ENCODE data around the gene NEK1.
A peak's percentile ranks its signal among the peaks of the same experiment; 100 is the strongest.

NEK1 gene, protein sequence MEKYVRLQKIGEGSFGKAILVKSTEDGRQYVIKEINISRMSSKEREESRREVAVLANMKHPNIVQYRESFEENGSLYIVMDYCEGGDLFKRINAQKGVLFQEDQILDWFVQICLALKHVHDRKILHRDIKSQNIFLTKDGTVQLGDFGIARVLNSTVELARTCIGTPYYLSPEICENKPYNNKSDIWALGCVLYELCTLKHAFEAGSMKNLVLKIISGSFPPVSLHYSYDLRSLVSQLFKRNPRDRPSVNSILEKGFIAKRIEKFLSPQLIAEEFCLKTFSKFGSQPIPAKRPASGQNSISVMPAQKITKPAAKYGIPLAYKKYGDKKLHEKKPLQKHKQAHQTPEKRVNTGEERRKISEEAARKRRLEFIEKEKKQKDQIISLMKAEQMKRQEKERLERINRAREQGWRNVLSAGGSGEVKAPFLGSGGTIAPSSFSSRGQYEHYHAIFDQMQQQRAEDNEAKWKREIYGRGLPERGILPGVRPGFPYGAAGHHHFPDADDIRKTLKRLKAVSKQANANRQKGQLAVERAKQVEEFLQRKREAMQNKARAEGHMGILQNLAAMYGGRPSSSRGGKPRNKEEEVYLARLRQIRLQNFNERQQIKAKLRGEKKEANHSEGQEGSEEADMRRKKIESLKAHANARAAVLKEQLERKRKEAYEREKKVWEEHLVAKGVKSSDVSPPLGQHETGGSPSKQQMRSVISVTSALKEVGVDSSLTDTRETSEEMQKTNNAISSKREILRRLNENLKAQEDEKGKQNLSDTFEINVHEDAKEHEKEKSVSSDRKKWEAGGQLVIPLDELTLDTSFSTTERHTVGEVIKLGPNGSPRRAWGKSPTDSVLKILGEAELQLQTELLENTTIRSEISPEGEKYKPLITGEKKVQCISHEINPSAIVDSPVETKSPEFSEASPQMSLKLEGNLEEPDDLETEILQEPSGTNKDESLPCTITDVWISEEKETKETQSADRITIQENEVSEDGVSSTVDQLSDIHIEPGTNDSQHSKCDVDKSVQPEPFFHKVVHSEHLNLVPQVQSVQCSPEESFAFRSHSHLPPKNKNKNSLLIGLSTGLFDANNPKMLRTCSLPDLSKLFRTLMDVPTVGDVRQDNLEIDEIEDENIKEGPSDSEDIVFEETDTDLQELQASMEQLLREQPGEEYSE (N-terminal part only)

DNA sequence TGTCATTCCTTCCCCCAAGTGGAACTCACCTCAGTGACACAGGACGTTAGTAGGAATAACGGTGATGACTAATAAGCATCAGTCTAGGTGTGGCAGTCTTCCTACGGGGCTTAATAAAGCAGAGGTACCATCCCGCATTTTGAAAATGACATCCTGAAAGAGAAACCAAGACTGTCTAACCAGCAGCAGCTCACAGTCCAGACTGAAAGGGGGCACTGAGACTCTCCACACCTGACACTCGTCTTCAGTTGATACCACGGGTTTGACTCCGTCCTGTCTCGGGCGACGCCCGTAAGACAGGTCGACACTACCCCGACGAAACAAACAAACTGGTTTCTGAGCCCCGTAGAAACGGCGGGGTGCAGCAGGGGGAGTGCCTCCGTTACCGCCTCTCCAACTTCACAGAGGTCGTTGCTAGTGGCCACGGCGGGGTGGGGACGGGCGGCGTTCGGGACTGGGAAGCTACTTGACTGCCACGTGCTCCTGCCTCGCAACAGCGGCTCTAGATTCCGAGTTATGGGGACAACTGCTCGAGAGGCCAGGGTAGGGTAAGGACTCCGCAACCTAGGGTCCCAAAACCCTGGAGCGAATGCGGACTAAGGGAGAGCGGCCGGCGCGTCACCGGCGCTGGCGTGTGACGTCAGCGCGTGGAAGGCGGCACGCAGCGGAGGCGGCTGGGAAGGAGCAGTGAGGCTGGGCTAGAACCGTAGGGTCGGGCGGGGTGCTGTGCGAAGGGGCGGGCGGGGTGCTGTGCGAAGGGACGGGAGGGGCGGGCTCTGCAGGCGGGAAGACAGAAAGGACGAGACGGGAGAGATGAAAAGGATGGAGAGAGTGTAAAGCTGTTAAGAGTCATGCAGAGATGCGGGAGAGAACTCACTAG lies at the start of gene NEK1:
TSS of gene NEK1 (minus strand) at position 593 of the 880 bp plus-strand sequence. CDS start 9,953 bp downstream, outside the sequence.
- peak; percentile 93 for DNase-seq

DNA sequence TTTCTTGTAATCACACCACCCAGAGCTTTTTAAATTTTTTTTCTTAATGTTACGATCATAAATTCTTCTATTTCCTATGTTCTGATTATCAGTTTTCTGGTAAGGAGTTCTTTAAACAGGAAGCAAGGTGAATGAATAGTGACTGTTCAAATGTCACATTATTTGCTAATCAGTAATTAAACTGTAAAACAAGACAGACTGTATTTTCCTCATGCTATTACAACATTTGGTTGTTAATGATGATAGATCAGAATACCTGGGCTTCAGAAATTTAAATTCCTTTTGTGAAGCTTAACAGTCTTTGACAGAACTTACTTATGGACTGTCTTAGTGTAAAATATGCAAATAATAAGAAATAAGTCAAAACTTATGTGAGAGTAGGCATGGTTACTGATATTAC lies 49.4 kb upstream of the NEK1 start:
- no peak for DNase-seq

DNA sequence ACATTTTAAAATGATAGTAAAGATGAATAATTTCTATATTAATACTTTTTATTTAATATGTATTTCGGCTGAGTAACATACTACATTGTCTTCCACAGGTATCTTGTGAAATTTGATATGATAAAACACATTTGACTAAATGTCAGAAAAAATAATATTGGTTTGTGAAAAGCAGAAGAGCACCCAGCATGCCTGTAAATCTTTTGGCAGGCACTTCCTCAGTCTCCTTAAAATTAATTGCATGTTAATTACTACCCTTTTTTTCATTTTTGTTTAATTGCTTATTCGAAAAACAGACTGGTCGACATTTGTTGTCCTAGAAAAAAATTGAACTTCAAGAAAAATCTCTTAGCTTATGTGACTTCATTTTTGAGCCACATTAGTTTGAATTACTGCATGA lies 48.5 kb upstream of the NEK1 start:
- no peak for DNase-seq

DNA sequence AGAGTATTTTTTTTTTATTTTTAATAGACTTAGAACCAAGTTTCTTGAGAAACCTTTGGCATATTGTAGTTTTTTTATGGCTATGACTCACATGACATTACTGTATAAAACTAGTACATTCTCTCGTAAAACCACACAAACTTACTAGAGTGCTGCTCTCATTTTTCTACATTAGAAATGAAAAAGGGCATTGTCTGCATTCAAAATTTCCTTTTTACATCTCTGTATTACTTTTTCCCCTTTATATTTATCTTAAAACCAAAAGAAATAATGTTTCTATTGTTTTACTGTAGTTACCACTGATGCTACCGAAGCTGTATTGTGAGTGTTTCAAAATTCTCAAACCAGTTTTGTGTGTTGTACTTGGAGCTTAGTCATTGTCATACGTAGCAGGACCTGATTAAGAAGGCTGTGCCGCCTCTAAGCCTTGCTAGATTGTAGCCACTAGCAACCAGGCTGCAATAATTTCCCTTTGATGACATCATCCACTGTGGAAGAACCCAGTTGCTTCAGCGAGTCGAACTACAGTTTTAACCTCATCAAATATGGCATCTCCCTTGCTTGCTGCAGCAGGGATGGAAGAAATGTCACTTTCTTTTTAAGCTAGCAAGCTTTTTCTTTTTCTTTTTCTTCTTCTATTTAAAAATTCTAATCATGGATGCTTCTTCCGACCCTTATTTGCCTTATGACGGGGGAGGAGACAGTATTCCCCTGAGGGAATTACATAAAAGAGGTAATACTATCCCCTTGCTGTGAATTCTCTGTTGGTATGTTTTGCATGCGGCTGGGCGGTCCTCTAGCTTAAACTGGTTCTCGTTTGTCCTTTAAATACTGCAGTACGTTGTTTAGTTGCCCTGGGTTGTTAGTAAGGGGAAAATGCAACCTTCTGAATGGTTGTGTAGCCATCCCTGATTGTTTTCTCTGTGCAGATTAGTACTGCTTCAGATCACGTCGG lies 47.6 kb upstream of the NEK1 start:
- DNase-seq: peak; percentile 74

DNA sequence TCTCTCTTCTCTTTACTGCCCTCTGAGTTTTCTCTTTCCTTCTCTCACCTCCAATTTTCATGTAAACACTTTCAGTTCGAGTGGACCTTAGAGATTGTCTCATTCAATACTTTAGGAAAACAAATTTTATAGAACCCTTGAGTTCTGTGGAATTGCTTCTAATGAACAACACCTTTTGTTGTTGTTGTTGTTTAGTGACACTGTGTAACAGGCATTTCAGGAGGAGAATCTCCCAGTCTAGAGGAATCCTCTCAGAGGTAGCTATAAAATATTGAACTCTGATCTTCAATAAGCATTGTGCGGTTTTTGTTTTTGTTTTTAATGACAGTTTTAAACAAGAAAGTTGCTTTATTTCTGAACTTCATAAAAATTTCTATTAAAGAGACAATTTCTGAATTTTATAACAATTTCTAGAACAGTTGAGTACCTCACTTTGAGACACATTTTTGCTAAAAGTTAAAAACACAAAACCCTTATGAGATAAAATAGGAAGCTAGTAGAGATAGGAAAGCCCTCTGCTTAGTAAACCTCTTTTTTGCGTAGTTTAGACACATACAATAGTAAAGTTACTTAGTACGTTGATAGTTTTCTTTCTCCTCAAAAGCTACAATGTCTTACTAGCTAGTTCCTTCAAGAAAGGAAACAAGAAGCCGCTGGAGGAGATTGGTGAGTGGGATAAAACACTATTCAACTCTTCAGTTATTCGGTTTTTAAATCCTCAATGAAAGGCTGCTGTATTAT lies 46.8 kb upstream of the NEK1 start:
- DNase-seq: no peak

DNA sequence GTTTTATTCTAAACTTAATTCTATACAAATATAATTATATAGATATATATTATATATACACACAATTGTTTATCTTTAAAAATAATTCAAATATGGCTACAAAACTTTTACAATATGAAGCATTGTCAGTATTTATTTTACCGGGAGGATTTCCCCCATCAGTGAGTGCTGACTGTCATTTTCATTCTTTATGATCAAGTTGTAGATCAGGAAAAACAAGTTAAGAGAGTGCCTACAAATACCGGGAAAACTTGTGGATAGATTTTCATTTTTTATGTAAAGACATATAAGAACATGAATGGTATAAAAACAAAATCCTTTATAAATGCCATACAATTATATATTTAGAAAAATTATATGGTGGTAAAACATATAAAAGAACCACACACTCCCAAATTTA lies 45.8 kb upstream of the NEK1 start:
- DNase-seq: no peak

DNA sequence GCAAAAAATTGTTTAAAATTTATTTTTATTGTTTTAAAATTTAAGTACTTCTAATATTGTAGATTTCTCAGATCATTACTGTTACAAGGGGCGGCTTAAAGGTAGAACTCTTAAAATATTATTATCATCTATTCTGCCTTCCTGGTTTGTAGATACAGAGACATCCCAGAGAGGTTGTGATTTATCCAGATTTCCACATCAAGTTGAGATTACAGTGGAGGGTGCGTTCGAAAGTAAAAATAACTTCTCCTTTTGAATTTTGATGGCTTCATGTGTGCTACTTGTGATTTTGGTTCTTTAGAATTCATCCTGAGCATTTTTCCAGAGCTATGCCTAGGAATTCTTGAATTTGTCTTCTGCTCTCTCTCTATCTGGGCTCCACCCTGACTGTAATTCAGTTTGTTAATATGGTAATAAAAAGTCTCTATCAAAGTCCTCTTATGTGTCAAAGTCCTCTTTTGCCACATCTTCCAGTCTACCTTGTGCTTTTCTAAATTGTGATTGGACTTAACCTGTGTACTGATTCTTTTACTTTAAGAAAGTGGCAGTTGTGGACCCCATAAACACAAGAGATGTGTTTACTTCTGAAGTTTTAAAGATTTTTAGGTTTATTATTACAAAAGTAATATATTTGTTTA lies 45.2 kb upstream of the NEK1 start:
- DNase-seq: no peak

DNA sequence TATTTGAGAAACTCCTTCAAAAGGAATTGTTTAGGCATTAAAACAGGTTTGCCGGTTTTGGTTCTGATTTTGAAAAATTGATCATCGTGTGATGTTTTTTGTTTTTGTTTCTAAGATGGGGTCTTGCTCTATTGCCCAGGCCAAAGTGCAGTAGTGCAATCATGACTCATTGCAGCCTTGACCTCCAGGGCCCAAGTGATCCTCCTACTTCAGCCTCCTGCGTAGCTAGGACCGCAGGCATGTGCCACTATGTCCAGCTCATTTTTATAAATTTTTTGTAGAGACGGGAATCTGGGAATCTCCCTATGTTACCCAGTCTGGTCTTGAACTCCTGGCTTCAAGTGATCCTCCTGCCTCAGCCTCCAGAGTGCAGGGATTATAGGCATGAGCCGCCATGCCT lies 43.0 kb upstream of the NEK1 start:
- DNase-seq: no peak

DNA sequence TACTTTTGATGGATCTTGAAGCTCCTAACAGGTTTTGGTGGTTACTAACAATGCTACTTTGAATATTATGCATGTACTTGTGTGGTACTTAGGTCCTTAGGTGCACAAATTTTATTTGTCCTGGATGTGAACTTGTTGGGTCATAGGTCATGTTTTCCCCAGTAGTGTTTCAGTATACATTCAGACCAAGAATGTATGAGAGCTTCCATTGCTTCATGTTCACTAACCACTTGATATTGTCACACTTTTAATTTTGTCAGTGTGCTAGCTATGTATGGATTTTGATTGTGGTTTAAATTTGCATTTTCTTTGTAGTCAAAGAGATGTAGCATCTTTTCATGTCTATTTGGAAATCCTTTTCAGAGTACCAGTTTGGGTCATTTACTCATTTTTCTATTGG lies 40.2 kb upstream of the NEK1 start:
- DNase-seq: no peak

DNA sequence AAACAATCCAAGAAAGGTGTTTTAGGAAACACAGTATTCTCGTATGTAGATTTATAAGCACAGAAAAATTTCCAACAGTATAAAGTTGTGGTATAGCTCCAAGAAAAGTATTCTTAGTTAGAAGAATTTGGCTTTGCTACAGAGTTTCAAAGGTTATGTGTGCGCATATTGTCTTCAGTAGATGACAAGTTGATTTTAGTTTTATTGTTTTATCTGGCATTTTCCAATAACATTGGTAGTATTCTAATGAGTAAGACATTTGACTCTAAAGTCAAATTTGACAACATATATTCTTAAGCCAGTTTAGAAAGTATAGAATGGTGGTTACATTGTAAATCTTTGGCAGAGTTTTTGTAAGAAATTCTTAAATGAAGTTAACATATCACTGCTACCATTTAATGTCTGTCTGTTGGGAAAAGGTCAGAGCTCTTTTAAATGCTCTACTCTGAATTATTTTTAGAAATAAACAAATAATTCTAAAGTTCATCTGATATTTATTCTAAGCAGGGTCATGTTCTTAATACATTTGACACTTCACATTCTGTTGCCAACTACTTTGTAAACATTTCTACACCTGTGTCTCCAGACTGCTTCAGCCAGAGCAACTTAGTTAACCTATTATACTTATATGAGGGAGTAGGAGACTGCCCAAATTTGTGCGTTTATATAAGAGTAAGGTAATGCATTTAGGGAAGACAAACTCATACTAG lies 38.0 kb upstream of the NEK1 start:
- DNase-seq: no peak

DNA sequence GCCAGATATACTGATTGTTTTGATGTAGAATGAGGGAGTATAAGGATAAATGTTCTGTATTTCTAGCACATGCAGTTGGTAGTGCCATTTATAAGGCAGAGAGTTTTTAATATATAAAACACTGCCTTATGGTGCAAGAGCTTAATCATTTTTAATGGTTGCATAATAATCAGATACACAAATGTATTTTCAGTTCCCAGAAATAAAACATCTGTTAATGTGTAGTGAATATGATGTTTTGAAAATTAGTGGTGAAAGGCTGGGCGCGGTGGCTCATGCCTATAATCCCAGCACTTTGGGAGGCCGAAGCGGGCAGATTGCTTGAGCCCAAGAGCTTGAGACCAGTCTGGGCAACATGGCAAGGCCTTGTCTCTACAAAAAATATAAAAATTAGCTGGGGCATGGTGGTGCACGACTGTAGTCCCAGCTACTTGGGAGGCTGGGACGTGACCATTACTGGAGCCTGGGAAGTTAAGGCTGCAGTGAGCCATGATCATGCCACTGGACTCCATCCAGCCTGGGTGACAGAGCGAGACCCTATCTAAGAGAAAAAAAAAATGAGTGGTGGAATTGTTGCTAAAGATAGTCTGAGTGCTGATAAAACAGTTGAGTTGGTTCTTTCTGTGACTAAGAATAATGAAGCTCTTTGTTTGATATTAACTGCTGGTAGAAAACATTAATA lies 37.3 kb upstream of the NEK1 start:
- no peak for DNase-seq

DNA sequence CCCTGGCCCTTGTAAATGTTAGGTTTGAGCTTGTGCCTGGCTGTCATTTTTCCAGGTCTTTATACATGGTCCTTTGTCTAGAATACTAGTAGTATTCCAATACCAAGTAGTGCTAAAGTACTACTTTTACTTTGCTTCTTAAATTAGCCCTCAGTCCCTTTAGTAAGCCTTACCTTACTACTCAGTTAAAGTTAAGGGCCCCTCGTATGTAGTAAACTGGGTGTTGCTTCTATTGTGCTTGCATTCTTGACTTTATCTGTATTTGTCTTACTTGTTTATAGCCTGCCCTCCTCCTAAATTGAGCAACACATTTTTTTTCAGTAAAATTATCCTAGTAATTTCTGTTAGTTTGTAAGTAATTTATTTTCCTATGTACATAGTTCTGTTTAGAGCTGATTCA lies 33.2 kb upstream of the NEK1 start:
- DNase-seq: no peak

DNA sequence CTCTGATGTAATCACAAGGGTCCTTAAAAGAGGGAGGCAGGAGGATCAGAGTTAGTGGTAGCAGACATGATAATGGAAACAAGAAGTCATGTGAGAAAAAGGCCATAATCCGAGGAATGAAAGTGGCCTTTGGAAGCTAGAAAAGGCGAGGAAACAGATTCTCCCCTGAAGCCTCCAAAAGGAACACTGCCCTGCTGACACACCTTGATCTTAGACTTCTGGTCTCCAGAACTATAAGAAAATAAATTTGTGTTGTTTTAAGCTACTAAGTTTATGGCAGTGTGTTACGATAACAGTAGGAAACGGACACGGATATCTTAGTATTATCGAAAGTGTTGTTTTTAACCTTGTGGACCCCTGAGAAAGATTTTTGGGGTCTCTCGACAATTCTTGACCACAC lies 32.4 kb upstream of the NEK1 start:
- no peak for DNase-seq

DNA sequence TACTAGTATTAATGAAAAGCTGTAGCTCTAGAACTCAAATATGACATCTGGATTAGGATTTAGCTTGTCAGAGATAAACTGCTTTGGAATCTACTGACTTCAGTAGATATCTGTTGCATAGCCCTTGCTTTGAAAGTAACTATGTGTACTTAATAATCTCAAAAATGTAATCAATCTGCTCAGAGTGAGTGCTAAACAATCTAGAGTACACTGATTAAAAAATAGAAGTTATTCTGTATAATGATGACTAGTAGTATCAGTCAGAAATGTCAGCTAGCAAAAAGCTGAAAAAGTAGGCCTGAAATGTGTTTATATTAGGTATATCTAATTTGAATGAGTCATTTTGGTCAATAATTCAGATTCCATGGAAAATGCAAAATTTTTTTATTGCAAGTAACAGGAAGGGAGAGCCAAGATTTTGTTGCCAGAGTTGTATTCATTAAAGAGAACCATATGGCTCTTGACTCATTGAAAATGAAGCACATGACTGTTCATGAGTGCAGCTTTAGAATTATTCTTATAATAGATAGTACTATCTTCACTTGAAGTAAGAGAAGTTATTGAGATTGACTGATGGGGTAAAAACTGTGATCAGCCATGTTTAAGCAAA lies 28.0 kb upstream of the NEK1 start:
- DNase-seq: no peak

DNA sequence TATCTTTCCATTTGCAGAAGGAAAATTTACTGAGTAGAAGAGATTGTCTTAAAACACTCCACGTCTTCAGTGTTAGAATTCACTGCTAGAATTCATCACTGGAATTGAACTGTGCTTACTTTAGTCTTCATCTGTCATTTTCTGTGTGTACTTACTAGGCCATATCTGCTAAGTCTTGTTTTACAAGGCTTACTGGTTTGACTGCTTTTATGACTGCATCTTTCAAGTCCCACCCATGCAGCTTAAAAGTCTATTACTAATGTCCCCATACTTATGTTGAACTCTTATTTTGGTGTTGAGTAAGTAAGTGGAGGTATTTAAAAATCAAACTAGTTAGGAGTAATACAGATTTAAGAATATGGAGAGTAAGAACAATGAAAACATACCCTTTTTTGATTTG lies 22.6 kb upstream of the NEK1 start:
- no peak for DNase-seq

DNA sequence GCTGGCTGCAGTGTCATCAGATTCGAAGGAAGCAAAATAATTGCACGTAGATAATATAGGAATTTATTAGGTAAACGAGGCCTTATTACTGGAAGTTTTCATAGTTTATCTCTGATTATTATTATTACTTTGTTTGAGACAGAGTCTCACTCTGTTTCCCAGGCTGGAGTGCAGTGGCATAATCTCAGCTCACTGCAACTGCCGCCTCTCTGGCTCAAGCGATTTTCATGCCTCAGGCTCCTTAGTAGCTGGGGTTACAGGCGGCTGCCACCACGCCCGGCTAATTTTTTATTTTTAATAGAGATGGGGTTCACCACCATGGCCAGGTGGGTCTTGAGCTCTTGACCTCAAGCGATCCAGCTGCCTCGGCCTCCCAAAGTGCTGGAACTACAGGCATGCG lies 20.5 kb upstream of the NEK1 start:
- DNase-seq: no peak

DNA sequence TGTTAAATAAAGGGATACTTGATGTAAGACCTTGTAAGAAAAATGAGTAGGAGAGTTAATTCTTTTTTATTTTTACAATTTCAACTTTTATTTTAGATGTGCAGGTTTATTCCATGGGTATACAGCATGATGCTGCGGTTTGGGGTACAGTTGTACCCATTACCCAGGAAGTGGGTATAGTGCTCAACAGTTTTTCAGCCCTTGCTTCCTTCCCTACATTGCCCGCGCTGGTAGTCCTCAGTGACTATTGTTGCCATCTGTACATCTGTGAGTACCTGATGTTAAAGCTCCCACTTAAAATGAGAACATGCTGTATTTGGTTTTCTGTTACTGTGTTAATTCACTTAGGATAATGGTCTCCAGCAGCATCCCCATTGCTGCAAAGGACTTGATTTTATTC lies 17.7 kb upstream of the NEK1 start:
- no peak for DNase-seq

DNA sequence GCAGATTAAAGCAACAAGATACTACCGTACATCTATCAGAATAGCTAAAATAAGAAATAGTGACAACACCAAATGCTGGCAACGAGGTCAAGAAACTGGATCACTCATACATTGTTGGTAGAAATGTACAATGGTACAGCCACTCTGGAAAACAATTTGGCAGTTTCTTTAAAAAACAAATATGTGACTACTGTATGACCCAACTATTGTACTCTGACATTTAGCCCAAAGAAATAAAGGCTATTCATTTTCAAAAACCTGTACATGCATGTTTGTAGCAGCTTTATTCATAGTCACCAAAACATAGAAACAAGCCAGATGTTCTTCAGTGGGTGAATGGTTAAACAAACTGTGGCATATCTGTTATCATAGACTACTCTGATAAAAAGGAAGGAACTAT lies 16.2 kb upstream of the NEK1 start:
- no peak for DNase-seq
